A549 (cell line): ENCODE measurements around the gene ATP8A2.

ENCODE experiments used
- CEBPB ChIP-seq, 2 experiments: fragments of >200 bp in 1 of 2; sonication (Bioruptor Twin) in 1 of 2; formaldehyde crosslinking in 1 of 2; IDR thresholded peaks; 2 replicates each; pipeline ENCODE4 v1.6.1; 2012 to 2016
- EP300 ChIP-seq, 2 experiments: fragments of >200 bp; sonication (Bioruptor Twin); formaldehyde crosslinking; IDR thresholded peaks; 2 replicates in 1 of 2; 3 replicates in 1 of 2; pipeline ENCODE4 v1.6.1; 2016 to 2017
- PBX3 ChIP-seq: IDR thresholded peaks from 2 replicates; pipeline ENCODE4 v1.6.1; 2012
- TF ChIP-seq, protein P1 (sequence below): fragments of >200 bp; sonication (Bioruptor Twin); formaldehyde crosslinking; IDR thresholded peaks from 3 replicates; pipeline ENCODE4 v1.5.1; 2016

- TF ChIP-seq EP300 (IDR thresholded peaks at IDR 0.05) (no peak), PBX3 (no peak), CEBPB (IDR thresholded peaks at IDR 0.05) (no peak)
- TF ChIP-seq, protein P1, sequence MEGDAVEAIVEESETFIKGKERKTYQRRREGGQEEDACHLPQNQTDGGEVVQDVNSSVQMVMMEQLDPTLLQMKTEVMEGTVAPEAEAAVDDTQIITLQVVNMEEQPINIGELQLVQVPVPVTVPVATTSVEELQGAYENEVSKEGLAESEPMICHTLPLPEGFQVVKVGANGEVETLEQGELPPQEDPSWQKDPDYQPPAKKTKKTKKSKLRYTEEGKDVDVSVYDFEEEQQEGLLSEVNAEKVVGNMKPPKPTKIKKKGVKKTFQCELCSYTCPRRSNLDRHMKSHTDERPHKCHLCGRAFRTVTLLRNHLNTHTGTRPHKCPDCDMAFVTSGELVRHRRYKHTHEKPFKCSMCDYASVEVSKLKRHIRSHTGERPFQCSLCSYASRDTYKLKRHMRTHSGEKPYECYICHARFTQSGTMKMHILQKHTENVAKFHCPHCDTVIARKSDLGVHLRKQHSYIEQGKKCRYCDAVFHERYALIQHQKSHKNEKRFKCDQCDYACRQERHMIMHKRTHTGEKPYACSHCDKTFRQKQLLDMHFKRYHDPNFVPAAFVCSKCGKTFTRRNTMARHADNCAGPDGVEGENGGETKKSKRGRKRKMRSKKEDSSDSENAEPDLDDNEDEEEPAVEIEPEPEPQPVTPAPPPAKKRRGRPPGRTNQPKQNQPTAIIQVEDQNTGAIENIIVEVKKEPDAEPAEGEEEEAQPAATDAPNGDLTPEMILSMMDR: no peak
These were observed 555.6 kb downstream of the ATP8A2 start for GRCh38 chr13:25927363-25927762.
